GM19395 (cell line): ENCODE measurements around the gene GUCY2D.
"Not testable (repeated sequence)": the region's sequence is repeated elsewhere in the genome, so short reads cannot be mapped to it uniquely, and the experiment has no call there.

ENCODE experiments used
- ATAC-seq: cut with Tn5 transposase; IDR thresholded peaks from one replicate; pipeline ENCODE4 v1.9.1; 2021; ENCODE audit warnings: mild to moderate bottlenecking, moderate library complexity; ENCODE audit not compliant: unreplicated experiment

GUCY2D gene

GRCh38 chr17:8001976-8002720 lies at the start of gene GUCY2D:
TSS of gene GUCY2D (plus strand) at chr17:8002615. CDS start at chr17:8003048, 433 bp downstream.
- no peak for ATAC-seq

- not testable (repeated sequence) for ATAC-seq
These were observed 49.1 kb upstream of the GUCY2D start for GRCh38 chr17:7953266-7953665.

- ATAC-seq = no peak
These were observed 46.8 kb upstream of the GUCY2D start for GRCh38 chr17:7955414-7956227.

- no peak for ATAC-seq
These were observed 46.0 kb upstream of the GUCY2D start for GRCh38 chr17:7956228-7956965.

GRCh38 chr17:7959503-7960253 lies 42.7 kb upstream of the GUCY2D start:
- no peak for ATAC-seq

- ATAC-seq = no peak
These were observed 41.0 kb upstream of the GUCY2D start for GRCh38 chr17:7961421-7961820.

GRCh38 chr17:7967751-7968150 lies 34.7 kb upstream of the GUCY2D start:
- no peak for ATAC-seq

GRCh38 chr17:7969433-7969832 lies 33.0 kb upstream of the GUCY2D start:
- ATAC-seq = no peak

GRCh38 chr17:7971651-7972050 lies 30.8 kb upstream of the GUCY2D start:
- ATAC-seq = no peak

- no peak for ATAC-seq
These were observed 30.2 kb upstream of the GUCY2D start for GRCh38 chr17:7972131-7972785.

- no peak for ATAC-seq
These were observed 27.7 kb upstream of the GUCY2D start for GRCh38 chr17:7974638-7975131.

- ATAC-seq = no peak
These were observed 25.4 kb upstream of the GUCY2D start for GRCh38 chr17:7977039-7977438.

- no peak for ATAC-seq
These were observed 24.6 kb upstream of the GUCY2D start for GRCh38 chr17:7977805-7978204.

- ATAC-seq = no peak
These were observed 20.2 kb upstream of the GUCY2D start for GRCh38 chr17:7982173-7982572.

GRCh38 chr17:7982666-7983065 lies 19.7 kb upstream of the GUCY2D start:
- no peak for ATAC-seq

GRCh38 chr17:7984904-7985303 lies 17.5 kb upstream of the GUCY2D start:
- no peak for ATAC-seq

GRCh38 chr17:7987112-7987893 lies 15.1 kb upstream of the GUCY2D start:
- no peak for ATAC-seq

GRCh38 chr17:7988750-7989178 lies 13.7 kb upstream of the GUCY2D start:
- ATAC-seq = no peak
